Hepatocyte (in vitro differentiated cells): ENCODE results near the gene DENND5A. TPM values are rescaled to one million over a fixed set of nuclear protein-coding genes. Genes with fewer than 3 reads are reported as not detected.

Experiments used
- DNase-seq: peaks from one replicate; pipeline ENCODE4 v3.0.0-alpha.2; 2016; ENCODE audit warnings: low spot score
- H2AFZ ChIP-seq: fragments of 200-600 bp; sonication (generic); 2 replicates; pipeline ENCODE4 v1.6.0; 2016; ENCODE audit warnings: antibody characterized with exemption, mild to moderate bottlenecking
- H3K27ac ChIP-seq: fragments of 200-600 bp; sonication (generic); 2 replicates; pipeline ENCODE4 v1.5.1; 2016; ENCODE audit warnings: mild to moderate bottlenecking
- H3K27me3 ChIP-seq: fragments of 200-600 bp; sonication (generic); 2 replicates; pipeline ENCODE4 v1.6.1; 2016
- H3K36me3 ChIP-seq: fragments of 200-600 bp; sonication (generic); replicated peaks from 2 replicates; pipeline ENCODE4 v1.5.1; 2016; ENCODE audit warnings: low read depth; ENCODE audit not compliant: insufficient read depth
- H3K4me1 ChIP-seq: fragments of 200-600 bp; sonication (generic); 2 replicates; pipeline ENCODE4 v1.5.1; 2016; ENCODE audit warnings: mild to moderate bottlenecking, moderate library complexity; ENCODE audit not compliant: insufficient read depth
- H3K4me2 ChIP-seq: fragments of 200-600 bp; sonication (generic); 2 replicates; pipeline ENCODE4 v1.6.0; 2016
- H3K4me3 ChIP-seq: fragments of 200-600 bp; sonication (generic); 2 replicates; pipeline ENCODE4 v1.5.1; 2016; ENCODE audit warnings: mild to moderate bottlenecking
- H3K79me2 ChIP-seq: fragments of 200-600 bp; sonication (generic); 2 replicates; pipeline ENCODE4 v1.6.0; 2017; ENCODE audit warnings: mild to moderate bottlenecking
- H3K9me2 ChIP-seq: fragments of 200-600 bp; sonication (generic); replicated peaks from 2 replicates; pipeline ENCODE4 v1.6.0; 2017; ENCODE audit warnings: mild to moderate bottlenecking; ENCODE audit not compliant: insufficient read depth
- H3K9me3 ChIP-seq: fragments of 200-600 bp; sonication (generic); 2 replicates; pipeline ENCODE4 v1.5.1; 2016; ENCODE audit warnings: low read depth, mild to moderate bottlenecking
- H4K20me1 ChIP-seq: fragments of 200-600 bp; sonication (generic); 2 replicates; pipeline ENCODE4 v1.6.0; 2016; ENCODE audit warnings: mild to moderate bottlenecking; ENCODE audit not compliant: insufficient read depth, poor library complexity, severe bottlenecking
- CTCF ChIP-seq: fragments of 200-600 bp; sonication (generic); IDR thresholded peaks from 2 replicates; pipeline ENCODE4 v1.5.1; 2016; ENCODE audit warnings: antibody characterized with exemption, mild to moderate bottlenecking; ENCODE audit not compliant: poor library complexity
- EZH2 ChIP-seq: fragments of 200-600 bp; sonication (generic); IDR thresholded peaks from 2 replicates; pipeline ENCODE4 v1.6.1; 2016; ENCODE audit warnings: antibody characterized with exemption, mild to moderate bottlenecking, borderline replicate concordance
- EZH2phosphoT487 ChIP-seq: fragments of 200-600 bp; sonication (generic); IDR thresholded peaks from one replicate; pipeline ENCODE4 v1.6.1; 2018; ENCODE audit warnings: antibody characterized with exemption, mild to moderate bottlenecking, low read depth, moderate library complexity; ENCODE audit not compliant: unreplicated experiment, severe bottlenecking
- WGBS: methylation state at CpG from one replicate; pipeline ENCODE4 v1.1.6; 2016; ENCODE audit warnings: low lambda C conversion rate; ENCODE audit errors: missing lambda C conversion rate; 5-methylcytosine and 5-hydroxymethylcytosine counted together
- polyA plus RNA-seq: library from polyadenylated mRNA; unstranded; fragments of >200 nt; fragmentation: Nextera tagmentation; extraction: Ambion mirVana; gene quantifications from 2 replicates; pipeline ENCODE4 v1.2.1, GENCODE V29; 2016
- total RNA-seq: library from RNA; depleted of rRNA; stranded (reverse); fragments of >200 nt; gene quantifications from 2 replicates; pipeline ENCODE4 v1.2.3, GENCODE V29; 2014

Gene DENND5A
- total and polyA plus RNA-seq, 2 experiments from 2014 or later = 29.7 to 56.4 TPM

- Histone ChIP-seq H3K27me3 (no peaks in the 10 kb centered on the region), H3K79me2 (peaks cover 53% of the 10 kb centered on the region), H4K20me1 (peaks cover 27% of the 10 kb centered on the region), H3K9me3 (no peaks in the 10 kb centered on the region), H2AFZ (peak overlapping the region; percentile 74), H3K4me3 (peak overlapping the region; percentile 88), H3K27ac (peak overlapping the region; percentile 92), H3K36me3 (no peaks in the 10 kb centered on the region), H3K4me2 (peak overlapping the region; percentile 74), H3K4me1 (peaks cover 13% of the 10 kb centered on the region), H3K9me2 (no peaks in the 10 kb centered on the region)
- WGBS = under 1% methylated on average over 23 of the region's 27 CpGs
- DNase-seq = peak; percentile 45
- TF ChIP-seq EZH2 = no peak
Observed at GRCh38 chr11:9313648-9314290, 48.6 kb upstream of the DENND5A start.

- Histone ChIP-seq H3K4me2 (no peak overlapping the region), H2AFZ (no peak overlapping the region), H3K4me3 (no peak overlapping the region), H3K27me3 (no peaks in the 10 kb centered on the region), H3K4me1 (peaks cover 3% of the 10 kb centered on the region), H3K27ac (no peak overlapping the region), H3K9me2 (no peaks in the 10 kb centered on the region), H3K9me3 (no peaks in the 10 kb centered on the region), H3K36me3 (no peaks in the 10 kb centered on the region), H3K79me2 (peaks cover 85% of the 10 kb centered on the region), H4K20me1 (peaks cover 28% of the 10 kb centered on the region)
- TF ChIP-seq EZH2phosphoT487 (no peak), CTCF (no peak), EZH2 (no peak)
- no peak for DNase-seq
- WGBS = 90% methylated on average over 3 of the region's 3 CpGs
Observed at GRCh38 chr11:9310485-9311090, 45.4 kb upstream of the DENND5A start.

- Histone ChIP-seq H3K4me2 (no peak overlapping the region), H3K9me3 (no peaks in the 10 kb centered on the region), H3K79me2 (peaks cover 87% of the 10 kb centered on the region), H3K27ac (no peak overlapping the region), H3K4me3 (no peak overlapping the region), H3K4me1 (no peaks in the 10 kb centered on the region), H3K27me3 (no peaks in the 10 kb centered on the region), H4K20me1 (peaks cover 19% of the 10 kb centered on the region), H3K36me3 (no peaks in the 10 kb centered on the region), H2AFZ (no peak overlapping the region), H3K9me2 (no peaks in the 10 kb centered on the region)
- WGBS = 95% methylated on average over 3 of the region's 3 CpGs
- DNase-seq = no peak
- no peak for TF ChIP-seq EZH2
- TF ChIP-seq EZH2phosphoT487 = no peak
- no peak for TF ChIP-seq CTCF
Observed at GRCh38 chr11:9304178-9304577, 39.0 kb upstream of the DENND5A start.

DNA sequence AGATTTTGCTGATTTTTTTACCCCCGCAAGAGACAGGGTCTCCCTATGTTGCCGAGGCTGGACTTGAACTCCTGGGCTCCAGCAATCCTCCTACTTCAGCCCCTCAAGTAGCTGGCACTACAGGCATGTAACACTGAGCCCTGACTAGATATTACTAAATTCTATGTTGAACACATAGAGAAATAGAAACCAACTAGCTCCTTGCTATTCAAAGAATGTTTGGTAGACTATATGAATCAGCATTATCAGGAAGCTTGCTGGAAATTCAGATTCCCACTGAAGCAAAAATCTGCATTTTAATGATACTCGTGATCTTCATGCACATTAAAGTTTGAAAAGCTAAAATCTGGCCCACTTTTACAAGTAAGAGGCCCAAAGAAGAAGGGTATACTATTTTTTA lies 37.3 kb upstream of the DENND5A start:
- Histone ChIP-seq H3K9me3 (no peaks in the 10 kb centered on the region), H3K4me3 (no peak overlapping the region), H3K9me2 (no peaks in the 10 kb centered on the region), H3K79me2 (peaks cover 83% of the 10 kb centered on the region), H2AFZ (no peak overlapping the region), H3K27ac (no peak overlapping the region), H3K27me3 (no peaks in the 10 kb centered on the region), H3K36me3 (no peaks in the 10 kb centered on the region), H3K4me1 (no peaks in the 10 kb centered on the region), H4K20me1 (peaks cover 18% of the 10 kb centered on the region), H3K4me2 (no peak overlapping the region)
- WGBS = no CpG with 5 or more reads among the region's 3 CpGs
- DNase-seq = no peak
- TF ChIP-seq CTCF (no peak), EZH2phosphoT487 (no peak), EZH2 (no peak)
